HG03439 (cell line): Measurements from ENCODE around the gene FKBP1A.

Experiments used
- ATAC-seq: cut with Tn5 transposase; IDR thresholded peaks from one replicate; pipeline ENCODE4 v1.9.1; 2021; ENCODE audit warnings: mild to moderate bottlenecking, moderate library complexity; ENCODE audit not compliant: unreplicated experiment

FKBP1A gene

GRCh38 chr20:1335961-1336698 is 56.7 kb downstream of the FKBP1A start:
- no peak for ATAC-seq

DNA sequence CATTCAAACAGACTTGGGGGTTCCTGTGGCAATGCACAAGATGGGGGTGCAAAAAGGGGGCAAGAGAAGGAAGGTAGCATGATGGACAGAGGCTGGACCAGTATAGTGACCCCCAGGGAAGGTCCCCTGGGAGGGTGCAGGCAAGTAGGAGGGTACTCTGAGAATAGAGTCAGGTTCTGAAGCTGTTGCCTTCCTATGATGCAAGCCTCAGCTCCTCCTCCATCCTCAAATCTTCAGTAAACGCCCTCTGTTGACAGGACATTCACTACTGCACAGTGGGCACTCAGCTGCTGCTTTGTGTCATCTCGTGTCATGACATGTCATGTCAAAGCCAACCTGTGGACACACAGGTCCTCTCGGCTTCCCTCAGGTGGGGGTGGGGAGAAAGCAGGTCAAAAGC is 58.1 kb downstream of the FKBP1A start:
- ATAC-seq: no peak

DNA sequence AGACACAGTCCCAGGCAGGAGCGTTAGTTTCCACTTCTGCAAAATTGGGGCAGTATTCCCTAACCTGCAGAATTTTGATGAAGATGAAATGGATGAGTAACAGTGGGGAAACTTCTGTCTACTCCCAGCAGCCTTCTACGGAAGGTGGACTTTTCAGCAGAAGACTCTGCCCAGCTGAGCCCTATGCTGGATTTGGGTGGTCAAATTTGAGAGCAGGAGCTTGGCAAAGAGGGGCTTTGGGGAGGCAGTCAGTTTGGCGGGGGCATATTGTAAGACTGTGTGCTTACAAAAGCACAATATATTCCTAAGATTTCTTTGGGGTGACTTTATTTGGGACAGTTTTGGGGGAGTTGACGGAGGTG is 58.5 kb downstream of the FKBP1A start:
- no peak for ATAC-seq

DNA sequence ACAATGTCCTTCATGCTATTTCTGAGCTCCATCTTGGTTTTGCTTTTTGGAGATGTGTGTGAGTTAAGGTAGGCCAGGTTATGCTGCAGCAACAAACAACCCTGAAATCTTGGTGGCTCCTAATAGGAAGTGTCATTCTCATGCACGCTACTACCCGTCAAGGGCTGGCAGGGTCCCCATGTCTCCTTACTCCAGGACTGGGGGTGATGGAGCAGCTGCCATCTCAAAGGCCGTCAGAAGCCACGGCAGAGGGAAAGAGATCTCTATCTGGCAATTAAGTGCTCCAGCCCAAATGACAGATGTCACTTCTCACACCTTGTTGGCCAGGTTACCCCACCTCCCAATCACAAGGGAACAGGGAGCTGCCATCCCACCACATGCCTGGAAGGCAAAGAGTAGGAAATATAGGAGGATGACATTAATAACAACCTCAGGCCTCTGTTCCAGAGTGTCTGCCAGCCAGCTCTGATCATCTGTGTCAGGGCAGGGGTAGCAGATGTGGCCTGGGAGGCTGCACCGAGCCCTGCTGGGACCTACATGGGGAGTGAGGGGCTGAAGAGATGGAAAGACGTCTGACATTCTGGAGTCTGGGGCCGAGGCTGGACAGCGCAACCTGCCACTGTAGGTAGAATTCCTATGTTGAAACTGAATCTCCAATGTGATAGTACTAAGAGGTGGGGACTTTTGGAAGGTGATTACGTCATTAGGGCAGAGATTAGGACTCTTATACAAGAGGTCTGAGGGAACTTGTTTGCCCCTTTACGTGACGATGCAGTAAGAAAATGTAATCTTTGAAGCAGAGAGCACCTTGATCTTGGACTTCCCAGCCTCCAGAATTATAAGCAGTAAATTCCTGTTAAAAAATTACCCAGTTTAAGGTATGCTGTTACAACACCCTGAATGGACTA is 59.1 kb downstream of the FKBP1A start:
- no peak for ATAC-seq

DNA sequence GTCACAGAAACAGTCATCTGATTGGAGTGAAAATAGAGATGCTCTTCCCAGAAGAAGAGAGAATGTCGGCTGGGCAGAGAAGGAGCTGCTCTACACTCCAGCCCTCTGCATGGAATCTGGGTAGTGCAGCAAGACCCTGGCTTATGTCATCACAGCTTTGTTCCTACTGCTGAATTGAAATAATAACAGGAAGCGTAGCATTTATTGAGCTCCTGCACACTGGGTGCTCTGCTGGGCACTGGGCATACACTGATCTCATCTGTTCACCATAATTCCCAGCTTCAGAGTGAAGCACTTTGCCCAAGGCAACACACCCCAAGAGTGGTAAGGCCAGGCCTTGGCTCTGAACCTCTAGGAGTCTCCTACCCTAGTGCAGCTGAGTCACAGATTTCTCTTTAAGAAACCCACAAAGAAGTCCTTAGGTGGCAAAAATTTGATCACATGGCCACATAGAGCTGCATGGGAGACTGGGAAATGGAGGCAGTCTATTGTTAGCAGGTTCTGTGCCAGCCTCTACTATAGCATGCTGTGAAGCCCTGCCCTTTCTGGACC is 60.0 kb downstream of the FKBP1A start:
- ATAC-seq: no peak

DNA sequence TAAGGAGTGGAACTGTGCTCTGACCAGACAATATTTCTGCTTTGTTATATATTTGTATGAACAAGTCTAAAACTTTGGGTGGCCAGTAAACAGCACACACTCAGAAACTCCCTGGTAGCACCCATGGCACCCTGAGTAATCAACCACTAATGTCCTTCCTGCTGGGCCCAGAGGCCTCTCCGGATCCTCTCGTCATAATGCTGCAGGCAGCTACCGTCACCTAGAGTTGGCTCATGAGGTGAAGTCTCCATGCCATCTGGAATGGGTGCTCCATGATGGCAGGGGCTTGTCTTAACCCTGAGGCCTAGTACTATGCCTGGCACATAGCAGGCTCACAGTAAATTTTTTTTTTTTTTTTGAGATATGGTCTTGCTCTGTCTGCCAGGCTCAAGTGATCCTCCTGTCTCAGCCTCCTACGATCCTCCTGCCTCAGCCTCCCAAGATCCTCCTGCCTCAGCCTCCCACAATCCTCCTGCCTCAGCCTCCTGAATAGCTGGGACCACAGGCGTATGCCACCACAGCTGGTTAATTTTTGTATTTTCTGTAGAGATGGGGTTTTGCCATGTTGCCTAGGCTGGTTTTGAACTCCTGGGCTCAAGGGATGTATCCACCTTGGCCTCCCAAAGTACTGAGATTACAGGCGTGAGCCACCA is 60.9 kb downstream of the FKBP1A start:
- no peak for ATAC-seq

- no peak for ATAC-seq
Measured at GRCh38 chr20:1331101-1331500, 61.8 kb downstream of the FKBP1A start.

GRCh38 chr20:1330075-1330830 is 62.6 kb downstream of the FKBP1A start:
- peak; percentile 39 for ATAC-seq

GRCh38 chr20:1328680-1329330 is 64.0 kb downstream of the FKBP1A start, which contains the start of gene SDCBP2:
SDCBP2 (minus strand) TSS chr20:1329139; CDS start chr20:1320416, 8,723 bp downstream.
- no peak for ATAC-seq

- no peak for ATAC-seq
Measured at GRCh38 chr20:1327827-1328679, 64.8 kb downstream of the FKBP1A start.

DNA sequence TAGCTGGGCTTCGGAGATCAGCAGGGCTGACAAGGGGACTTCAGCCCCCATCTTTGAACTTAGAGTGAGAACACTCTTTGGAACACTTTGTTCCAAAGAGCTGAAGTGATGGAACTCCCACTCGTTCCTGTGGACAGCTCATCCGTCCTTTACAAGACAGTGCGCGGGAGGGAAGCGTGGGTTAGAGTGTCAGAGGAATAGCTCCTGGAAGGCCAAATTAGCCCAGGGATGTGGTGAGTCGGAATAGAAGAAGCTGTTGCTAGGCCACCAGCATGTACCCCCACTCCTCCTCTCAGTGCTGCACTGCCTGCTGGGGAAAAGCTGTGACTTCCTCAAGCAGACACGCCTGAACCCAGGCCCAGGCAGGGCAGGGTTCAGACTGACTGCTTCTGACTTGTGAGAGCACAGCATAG is 65.6 kb downstream of the FKBP1A start:
- no peak for ATAC-seq

DNA sequence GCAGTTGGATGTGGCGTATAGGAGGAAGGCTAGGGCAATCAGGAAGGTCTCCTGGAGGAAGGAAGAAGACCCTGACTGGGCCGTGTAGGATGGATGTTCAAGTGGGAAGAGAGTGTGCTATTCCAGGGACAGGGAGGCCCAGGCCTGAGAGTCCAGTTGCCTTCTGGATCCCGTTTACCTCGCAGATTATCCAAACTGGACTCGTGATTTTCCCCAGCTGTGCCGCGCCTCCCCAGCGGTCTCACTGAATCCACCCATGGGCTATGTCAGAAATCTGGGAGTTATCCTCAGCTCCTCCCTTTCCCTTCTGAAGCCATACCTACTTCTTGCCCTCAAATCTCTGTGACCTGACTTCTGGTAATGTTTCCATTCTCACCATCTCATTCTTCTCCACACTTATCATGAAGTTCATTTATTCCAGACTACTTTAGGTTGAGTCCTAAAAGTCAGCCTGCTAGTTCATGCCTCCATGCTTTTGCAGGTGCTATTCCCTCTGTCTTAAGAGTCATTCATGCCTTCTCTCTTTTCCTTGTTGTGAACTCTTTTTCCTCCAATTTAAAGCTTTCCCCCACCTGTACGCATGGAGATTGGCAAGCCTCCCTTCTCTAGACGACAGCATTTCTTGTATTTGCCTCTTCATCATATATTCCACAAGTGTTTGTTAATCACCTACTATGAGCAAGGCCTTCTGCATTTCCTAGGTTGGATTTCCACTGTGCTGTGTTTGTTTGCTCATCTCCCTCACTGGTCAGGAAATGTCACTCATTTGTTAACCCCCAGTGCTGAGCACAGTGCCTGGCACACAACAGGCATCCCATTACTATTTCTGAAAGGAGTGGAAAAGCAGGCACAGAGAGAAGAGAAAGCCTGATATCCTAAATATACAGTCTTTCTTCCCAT is 66.6 kb downstream of the FKBP1A start:
- ATAC-seq: no peak

DNA sequence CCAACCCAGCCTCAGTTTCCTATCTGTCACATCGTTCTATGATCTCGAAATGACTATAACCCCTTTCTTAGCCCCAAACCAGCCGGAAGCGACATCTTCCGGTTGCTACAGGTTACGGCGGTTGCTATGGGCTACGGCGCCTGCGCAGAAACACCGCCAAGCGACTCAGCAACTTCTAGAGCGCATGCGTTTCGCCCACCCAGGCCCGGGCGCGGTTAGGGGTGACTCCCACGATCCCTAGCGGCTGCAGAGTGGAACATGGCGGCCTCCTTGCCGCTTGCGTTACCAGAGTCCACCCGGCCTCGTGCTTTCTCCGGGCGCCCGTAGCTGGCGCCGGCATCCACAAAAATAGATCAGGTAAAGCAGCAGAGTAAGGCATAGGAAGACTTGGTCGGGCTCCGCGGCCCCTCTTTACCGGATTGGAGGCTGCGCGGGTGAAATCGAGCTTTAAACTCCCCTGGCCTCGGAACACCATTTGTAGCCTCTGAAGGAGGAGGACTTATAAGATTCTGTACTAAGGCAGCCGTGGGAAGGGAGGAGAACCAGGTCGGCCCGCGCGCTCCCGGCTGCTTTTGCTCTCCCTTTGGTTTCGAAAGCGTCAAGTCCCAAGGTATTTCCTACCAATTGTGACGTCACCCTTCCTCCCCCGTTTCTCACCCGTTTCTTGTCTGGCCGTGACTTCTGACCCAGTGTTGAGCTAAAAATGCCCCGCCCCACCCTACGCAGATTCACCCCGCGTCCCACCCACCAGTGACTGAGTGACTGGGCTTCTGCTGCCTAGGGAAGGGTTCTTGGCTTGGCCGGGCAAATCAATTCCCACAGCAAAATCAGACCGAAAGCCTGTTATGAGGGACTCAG is 67.5 kb downstream of the FKBP1A start:
- ATAC-seq: peak; percentile 79

DNA sequence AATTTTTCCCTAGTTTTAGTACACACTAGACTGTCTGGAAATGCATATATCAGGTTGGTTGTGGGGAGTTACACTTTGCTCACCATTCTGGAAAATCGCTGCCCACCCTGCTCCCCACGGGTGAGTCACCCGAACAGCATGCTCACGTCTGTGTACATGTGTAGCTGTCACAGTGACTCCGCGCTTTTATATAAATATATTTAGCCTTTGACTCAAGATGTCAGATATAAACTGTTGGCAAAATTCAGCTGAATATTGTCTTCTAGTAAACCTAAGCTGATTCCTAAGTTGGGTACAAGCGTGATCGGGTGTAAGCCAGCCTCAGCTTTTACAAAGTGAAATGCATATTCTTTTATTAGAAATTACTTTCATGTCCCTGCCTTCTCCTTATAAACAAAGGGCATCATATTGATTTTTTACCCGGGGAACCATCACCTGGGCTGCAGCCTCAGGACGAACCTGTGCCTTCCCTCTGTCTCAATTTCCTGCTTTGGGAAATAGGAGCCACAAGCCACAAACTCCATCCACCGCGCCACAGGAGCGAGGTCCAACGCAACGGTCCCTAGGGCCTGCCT is 68.2 kb downstream of the FKBP1A start:
- ATAC-seq: no peak

DNA sequence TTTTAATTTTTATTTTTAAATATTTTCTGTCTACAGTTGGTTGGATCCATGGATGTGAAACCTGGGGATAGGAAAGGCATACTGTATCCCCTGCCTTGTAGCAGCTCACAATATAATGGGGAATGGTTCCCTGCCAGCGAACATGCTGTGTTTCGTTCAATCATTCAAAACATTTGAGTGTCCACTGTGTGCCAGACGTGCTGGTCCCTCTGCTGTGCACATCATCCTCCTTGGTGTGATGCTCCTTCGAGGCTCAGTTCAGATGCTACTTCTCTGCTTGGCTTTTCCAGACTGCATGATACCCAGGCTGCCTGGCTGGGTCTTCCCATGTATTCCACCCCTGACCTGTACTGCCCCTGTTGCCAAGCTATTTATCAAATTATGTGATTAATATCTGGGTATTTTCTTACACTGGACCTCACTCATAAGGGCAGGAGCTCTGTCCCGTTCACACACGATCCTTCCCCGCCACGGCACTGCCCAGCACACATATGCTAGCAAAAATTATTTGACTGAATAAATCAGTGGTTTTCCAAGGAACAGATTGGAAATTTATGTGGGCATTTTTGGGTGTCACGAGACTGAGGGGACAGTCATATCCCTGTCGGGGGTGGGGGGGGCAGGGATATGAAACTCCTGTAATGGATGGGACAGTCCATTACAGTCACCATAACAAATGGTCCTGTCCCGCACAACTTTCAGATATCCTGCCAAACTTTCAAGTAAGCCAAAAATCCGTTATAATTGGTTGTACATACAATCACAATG is 68.8 kb downstream of the FKBP1A start:
- ATAC-seq: no peak

- no peak for ATAC-seq
Measured at GRCh38 chr20:1323256-1323655, 69.6 kb downstream of the FKBP1A start.
